ENCODE results near the gene NXNL1. TPM values are rescaled to one million over a fixed set of nuclear protein-coding genes. Genes with fewer than 3 reads are reported as not detected.

Gene NXNL1
- total and polyA plus RNA-seq, 2 of the 8 experiments (the other 6 are each of a cell fraction or from before 2014, with no cell fraction given) = not detected

DNA sequence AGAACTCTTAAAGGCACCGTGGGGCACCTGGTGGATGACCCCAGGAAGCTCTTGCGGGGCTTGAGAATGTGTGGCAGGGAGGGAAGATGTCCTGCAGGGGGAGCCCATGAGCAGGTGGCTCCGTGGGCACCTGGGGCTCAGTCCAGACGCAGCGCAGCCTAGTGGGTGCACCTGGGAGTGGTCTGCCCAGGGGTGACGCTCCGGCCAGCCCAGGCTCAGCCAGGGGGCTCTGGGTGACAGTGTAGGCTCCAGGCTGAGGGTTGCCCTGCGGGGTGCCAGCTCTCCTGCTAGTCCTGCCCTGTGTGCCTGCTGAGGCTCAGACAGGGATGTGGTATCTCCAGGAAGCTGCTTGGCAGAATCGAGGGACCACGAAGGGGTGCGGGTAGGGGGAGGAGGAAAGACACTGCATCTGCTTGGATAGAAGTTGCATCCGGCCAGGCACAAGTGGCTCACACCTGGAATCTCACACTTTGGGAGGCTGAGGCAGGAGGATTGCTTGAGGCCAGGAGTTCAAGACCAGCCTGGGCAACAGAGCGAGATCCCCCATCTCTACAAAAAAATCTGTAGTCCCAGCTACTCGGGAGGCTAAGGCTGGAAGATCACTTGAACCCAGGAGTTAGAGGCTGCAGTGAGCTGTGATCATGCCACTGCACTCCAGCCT lies 35.7 kb upstream of the NXNL1 start:
- FAIRE-seq = no peak
- Histone ChIP-seq H2BK12ac (ENCODE audit: low read depth, low read length) (no peak overlapping the region), H3K27ac (ENCODE audit: low read depth, low read length) (no peak overlapping the region), H3K9me3 (ENCODE audit: insufficient read depth in 2 of 2, low read depth in 1 of 2, low read length in 1 of 2) (no peaks in the 10 kb centered on the region), H3K4me1 (replicated peaks in 1 of 4; ENCODE audit: control insufficient read depth in 3 of 4, insufficient read depth in 4 of 4, low read length in 3 of 4) (peaks cover 0 to 8% (median 4%) of the 10 kb centered on the region in 4 experiments; a peak in 3 of 7 replicates), H2BK15ac (ENCODE audit: low read length) (peak overlapping the region; percentile 53; the same call in 1 of the 2 replicates), H3K79me2 (ENCODE audit: control insufficient read depth in 1 of 2, insufficient read depth in 2 of 2, low read length in 2 of 2) (no peaks in the 10 kb centered on the region), H3K4me3 (ENCODE audit: extremely low read depth in 1 of 4, insufficient read depth in 2 of 4, low read depth in 3 of 4, low read length in 4 of 4) (peak overlapping the region in 1 of 4 experiments; percentile 54; a peak in 1 of 8 replicates), H3K56ac (replicated peaks; ENCODE audit: insufficient read length, low read depth, low read length) (no peak overlapping the region), H3K14ac (ENCODE audit: insufficient read length) (no peak overlapping the region), H4K8ac (ENCODE audit: extremely low read depth, insufficient read depth, low read length) (no peak overlapping the region), H3K18ac (ENCODE audit: extremely low read depth, low read length) (no peak overlapping the region), H2BK20ac (ENCODE audit: low read length) (no peak overlapping the region), H3K23ac (ENCODE audit: insufficient read length) (no peak overlapping the region), H2BK5ac (ENCODE audit: low read depth, low read length) (no peak overlapping the region), H2BK120ac (replicated peaks; ENCODE audit: low read depth, low read length) (peak overlapping the region; percentile 54), H3K9ac (replicated peaks in 1 of 4; ENCODE audit: extremely low read depth in 1 of 4, low read depth in 3 of 4, low read length in 3 of 4) (no peak overlapping the region), H4K20me1 (replicated peaks in 1 of 2; ENCODE audit: control insufficient read depth in 1 of 2, insufficient read depth in 2 of 2, low read length in 2 of 2) (peaks cover 2% of the 10 kb centered on the region in 2 experiments), H4K5ac (ENCODE audit: insufficient read length, low read depth, low read length) (no peak overlapping the region), H3K27me3 (replicated peaks in 1 of 4; ENCODE audit: control insufficient read depth in 3 of 4, extremely low read depth in 1 of 4, insufficient read depth in 3 of 4, low read length in 3 of 4) (no peaks in the 10 kb centered on the region), H2AK5ac (ENCODE audit: low read depth, low read length) (no peak overlapping the region), H3K4ac (replicated peaks; ENCODE audit: insufficient read length, low read depth, low read length) (no peak overlapping the region), H4K91ac (replicated peaks; ENCODE audit: insufficient read length, low read length) (no peak overlapping the region), H2AFZ (ENCODE audit: low read length) (no peak overlapping the region), H3K4me2 (ENCODE audit: insufficient read depth in 1 of 2, low read depth in 2 of 2, low read length in 2 of 2) (peak overlapping the region; percentile 10 to 62; a peak in 3 of 4 replicates), H3K36me3 (ENCODE audit: control insufficient read depth in 2 of 4, insufficient read depth in 4 of 4, low read length in 3 of 4) (no peaks in the 10 kb centered on the region), H3K23me2 (ENCODE audit: low read depth, low read length) (peaks cover 3% of the 10 kb centered on the region; the same call in 1 of the 2 replicates), H3K79me1 (ENCODE audit: low read depth, low read length) (no peaks in the 10 kb centered on the region)
- ChIA-PET CTCF (ENCODE audit: partially characterized antibody) (interaction anchor here (0.7 to 8.6 kb wide), 52 partner anchors 9 to 724 kb away, joined by 3 to 130 read pairs (median 5); partner anchors contain the start of genes PGLS, SLC27A1 and TMEM221), POLR2A (ENCODE audit: partially characterized antibody) (interaction anchor here (1.4 to 3.1 kb wide), 4 partner anchors 9 to 26 kb away, joined by 3 to 20 read pairs (median 4); partner anchors contain the start of genes PGLS and SLC27A1)
- peak; percentile 84 to 95 for DNase-seq (ENCODE audit: low read depth in 1 of 2, low spot score in 2 of 2)
- 46% methylated on average over 14 of the region's 14 CpGs; no CpG with 5 or more reads in 1 of the 2 experiments for WGBS, 2 experiments (ENCODE audit: extremely low coverage in 1 of 2, insufficient coverage in 1 of 2, insufficient read length in 1 of 2, insufficient replicate concordance in 2 of 2, low coverage in 1 of 2, low lambda C conversion rate in 2 of 2, missing lambda C conversion rate in 1 of 2)
- TF ChIP-seq TEAD4 (IDR thresholded peaks at IDR 0.05; ENCODE audit: low read depth, low read length) (peak; percentile 67; the same call in 1 of the 2 replicates), JUN (IDR thresholded peaks at IDR 0.05; ENCODE audit: low read depth, low read length) (no peak), BCL11A (IDR thresholded peaks at IDR 0.05; ENCODE audit: low read depth in 2 of 2, low read length in 2 of 2) (no peak), CBX5 (IDR thresholded peaks at IDR 0.05; ENCODE audit: low read depth, low read length) (no peak), SRF (IDR thresholded peaks at IDR 0.05; ENCODE audit: low read depth, low read length) (0 out of 2 replicates have a peak, but pooled peaks have one; percentile 23), POLR2AphosphoS5 (IDR thresholded peaks at IDR 0.05; ENCODE audit: low read depth, low read length) (peak; percentile 41; the same call in 1 of the 2 replicates), JUND (IDR thresholded peaks at IDR 0.05; ENCODE audit: low read length) (peak; percentile 48; the same call in 1 of the 2 replicates), FOSL1 (IDR thresholded peaks at IDR 0.05; ENCODE audit: insufficient read depth, low read depth, low read length) (no peak), RAD21 (IDR thresholded peaks at IDR 0.05 in 1 of 2, conservative IDR thresholded peaks at IDR 0.05 in 1 of 2; ENCODE audit: low read depth in 2 of 2, low read length in 2 of 2) (peak; percentile 61 to 70), RXRA (IDR thresholded peaks at IDR 0.05; ENCODE audit: insufficient read depth, low read depth, low read length) (0 out of 2 replicates have a peak, but pooled peaks have one; percentile 29), CHD1 (IDR thresholded peaks at IDR 0.05; ENCODE audit: low read depth, low read length) (no peak), TCF12 (IDR thresholded peaks at IDR 0.05; ENCODE audit: low read depth, low read length) (peak; percentile 90)

All from H1 (cell line).